ENCODE data around the gene LRRC53.

The LRRC53 gene, protein sequence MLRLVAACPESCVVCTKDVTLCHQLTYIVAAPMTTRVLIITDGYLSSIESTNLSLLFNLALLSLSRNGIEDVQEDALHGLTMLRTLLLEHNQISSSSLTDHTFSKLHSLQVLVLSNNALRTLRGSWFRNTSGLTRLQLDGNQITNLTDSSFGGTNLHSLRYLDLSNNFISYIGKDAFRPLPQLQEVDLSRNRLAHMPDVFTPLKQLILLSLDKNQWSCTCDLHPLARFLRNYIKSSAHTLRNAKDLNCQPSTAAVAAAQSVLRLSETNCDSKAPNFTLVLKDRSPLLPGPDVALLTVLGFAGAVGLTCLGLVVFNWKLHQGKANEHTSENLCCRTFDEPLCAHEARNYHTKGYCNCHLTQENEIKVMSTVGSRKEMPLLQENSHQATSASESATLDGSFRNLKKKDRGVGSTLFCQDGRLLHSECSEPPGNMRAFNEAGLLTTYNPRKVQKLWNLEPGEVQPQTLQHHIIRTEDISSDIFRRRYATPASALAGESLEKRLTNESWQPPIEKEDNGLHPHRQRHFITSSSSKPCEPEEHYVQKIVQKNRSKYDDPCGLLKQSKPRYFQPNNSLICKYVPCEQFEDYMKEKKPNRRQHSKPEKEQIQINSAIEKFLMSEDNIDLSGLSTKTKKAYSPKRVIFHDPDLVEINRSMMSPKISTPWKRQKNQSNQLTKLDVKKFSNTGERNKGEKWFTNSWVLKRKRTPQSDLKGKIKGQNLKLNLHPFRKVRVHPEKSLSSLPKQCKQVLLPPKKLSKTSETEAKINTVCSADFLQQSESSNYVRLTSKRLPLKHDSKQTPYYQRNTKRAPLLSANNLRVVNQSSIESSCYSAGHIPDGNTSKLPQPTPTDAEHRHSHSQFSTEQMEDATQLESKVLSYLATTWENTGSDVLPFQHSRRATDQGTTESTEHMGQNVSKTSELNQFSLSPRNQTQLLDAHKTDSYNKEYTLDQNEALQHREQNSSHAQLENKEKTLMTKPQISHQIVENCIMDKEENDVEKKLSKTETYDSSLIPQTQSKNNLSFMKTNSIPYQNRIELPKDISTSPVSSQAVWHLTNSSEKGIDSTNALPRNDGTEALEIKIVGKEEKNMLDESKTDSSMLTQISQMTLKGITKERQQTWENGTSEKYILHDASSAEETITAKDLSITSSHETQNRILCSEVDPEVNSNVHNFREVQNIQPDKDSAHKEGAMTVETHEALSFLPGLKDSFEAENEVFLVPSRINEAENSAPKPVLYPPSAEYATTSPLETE

DNA sequence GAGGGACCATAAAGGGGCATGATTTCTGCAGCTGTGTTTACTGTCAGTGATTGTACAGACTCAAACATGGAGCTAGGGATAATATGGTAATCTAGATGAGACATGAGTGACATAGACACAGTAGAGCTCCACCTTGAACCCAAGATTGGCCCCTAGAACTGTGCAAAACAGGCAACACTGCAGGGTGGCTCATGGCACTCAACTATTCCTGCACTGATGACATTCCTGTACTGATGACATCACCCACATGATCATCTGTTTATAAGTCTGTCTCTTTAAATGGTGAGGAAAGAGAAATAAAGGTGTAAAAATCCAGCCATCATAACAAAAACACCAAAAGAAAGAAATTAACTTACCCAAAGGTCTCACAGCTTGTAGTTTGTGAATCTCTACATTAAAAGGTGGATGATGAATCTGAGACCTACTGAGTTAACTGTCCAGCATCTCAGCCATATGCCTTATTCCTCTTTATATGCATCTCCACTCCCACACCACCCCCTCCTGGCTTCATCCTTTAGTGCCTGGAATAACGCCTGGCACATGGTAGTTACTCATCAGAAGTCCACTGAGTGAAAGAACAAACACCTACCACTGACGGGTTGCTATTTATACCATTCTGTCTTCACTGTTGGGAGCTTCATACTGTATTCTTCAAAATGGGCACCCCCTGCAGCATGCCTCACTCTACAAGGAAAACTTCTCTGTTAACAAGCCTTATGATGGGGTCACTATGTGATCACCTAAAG lies at the start of gene LRRC53:
Gene LRRC53, minus strand, starts transcription at position 442 of the 746 bp plus-strand sequence. CDS start 29,262 bp downstream, outside the sequence.
- no peak for DNase-seq (ENCODE audit: low read depth)

DNA sequence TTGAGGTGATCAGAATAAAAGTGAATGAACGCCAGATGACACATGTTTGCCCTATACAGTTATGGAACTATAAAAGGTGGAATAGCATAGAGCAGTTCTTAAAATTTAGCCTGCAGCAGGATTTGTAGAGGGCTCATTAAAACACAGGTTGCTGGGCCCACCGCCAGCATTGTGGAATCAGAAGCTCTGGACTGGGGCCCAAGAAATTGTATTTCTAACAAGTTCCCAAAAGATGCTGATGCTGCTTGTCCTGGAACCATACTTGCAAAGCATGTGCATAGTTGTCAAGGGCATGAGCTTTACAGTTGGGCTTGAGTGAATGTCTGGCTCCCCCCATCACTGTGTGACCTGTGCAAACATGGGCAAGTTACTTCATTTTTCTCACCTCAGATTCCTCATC lies 37.5 kb upstream of the LRRC53 start:
- DNase-seq (ENCODE audit: low read depth) = no peak

DNA sequence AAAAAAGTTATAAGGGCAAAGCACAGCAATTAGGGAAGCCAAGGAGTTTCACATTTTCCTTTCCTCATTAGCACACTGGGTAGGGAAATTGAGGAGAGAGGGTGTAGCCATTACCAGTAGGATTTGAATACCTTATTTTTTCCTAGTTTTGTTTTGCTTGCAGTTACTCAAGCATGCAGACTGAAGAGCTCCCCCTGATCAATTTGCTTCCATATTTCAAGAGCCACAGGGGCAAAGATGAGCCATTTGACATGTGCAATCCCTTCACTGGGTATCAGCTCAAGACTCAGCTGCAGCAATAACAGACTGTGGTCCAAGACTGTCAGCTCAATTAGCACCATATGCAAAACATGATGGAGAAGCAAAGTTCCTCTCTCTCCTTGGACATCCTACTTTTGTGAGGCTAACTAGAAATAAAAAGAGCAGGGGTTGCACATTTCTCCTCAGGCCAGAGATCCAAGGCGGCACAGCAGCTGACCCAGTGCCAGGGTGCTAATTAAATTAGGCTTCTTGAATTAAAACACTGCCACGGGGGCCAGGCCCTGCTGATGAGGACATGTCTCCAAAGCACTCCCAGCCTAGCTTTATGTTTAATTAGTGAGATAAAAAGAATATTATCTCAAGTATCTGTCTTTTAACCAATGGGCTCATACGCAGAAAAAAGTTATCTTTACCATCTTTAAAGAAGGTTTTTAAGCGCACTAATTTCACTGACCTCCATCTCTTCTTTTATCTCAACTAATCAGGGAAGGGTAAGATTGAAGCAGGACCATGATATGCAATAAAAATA lies 36.7 kb upstream of the LRRC53 start:
- DNase-seq (ENCODE audit: low read depth) = no peak

DNA sequence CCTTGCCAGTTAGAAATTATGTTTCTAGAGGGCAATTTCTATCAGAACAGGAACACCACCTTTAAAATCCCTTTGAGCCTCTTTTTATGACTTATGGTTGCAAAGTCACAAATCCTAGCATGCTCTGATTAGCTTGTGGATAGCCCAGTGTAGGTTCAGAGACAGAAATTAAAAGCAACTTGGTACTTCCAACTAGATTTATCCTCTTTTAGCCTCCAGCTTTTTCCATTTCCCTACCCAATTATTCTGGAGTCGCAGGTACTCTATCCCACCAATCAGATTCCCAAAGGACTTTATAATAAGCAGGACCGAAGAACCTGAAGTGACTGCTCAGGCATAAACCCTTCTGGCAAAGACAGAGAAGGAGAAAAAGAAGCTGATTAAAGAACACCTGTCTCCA lies 33.4 kb upstream of the LRRC53 start:
- no peak for DNase-seq (ENCODE audit: low read depth)

DNA sequence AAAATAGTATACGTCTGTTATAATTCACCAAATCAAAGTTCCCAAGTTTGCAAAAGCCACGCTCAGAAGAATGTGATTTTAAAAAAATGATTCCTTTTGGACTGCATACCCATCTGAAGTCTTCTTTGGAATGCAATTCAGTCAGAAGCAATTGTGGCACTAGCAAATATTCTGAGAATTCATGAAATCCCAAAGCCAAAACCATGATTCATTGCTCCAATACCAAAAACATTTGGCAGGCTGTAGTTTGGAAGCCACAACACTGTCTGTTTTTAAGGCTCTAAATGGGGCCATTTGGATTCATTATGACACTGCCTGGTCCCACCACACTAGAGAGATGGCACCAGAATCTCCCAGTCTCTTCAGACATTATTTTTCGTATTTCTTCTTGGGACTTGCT lies 21.8 kb upstream of the LRRC53 start:
- DNase-seq (ENCODE audit: low read depth) = no peak

DNA sequence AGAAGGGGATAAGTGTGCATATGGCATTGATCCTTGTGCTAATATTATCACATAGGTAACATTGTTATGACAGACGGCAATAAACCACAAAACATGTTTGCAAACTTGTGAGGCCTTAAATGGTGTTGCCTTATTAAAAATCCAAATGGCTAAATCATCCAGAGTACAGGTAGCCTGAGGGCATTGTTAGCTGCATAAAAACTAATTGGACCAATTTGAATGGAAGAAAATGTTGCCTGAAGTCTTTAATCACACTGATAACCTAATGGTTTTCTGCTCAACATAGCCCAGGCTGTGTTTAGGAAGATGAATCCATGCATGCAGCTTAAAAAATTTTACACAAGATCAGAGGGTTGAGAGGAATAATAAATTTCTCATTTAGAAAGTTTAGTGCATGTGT lies 19.4 kb upstream of the LRRC53 start:
- no peak for DNase-seq (ENCODE audit: low read depth)

DNA sequence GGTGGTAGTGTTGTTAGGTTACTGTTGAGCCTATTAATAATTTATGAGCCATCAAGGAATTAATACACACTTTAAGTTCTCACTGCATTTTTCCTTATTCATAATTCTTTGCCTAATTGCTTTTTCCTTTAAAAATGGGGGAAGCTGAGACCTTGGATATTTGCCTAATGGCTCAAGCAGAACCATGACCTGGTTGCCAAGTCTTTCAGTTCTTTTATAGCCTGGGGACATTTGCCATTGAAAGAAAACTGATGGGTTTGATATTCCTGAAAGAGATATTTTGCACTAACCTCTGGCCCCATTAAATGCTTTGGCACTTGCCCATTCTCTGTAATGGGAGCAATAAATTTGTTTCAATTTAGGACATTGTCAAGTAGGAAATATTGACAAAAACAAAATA lies 18.5 kb upstream of the LRRC53 start:
- no peak for DNase-seq (ENCODE audit: low read depth)

DNA sequence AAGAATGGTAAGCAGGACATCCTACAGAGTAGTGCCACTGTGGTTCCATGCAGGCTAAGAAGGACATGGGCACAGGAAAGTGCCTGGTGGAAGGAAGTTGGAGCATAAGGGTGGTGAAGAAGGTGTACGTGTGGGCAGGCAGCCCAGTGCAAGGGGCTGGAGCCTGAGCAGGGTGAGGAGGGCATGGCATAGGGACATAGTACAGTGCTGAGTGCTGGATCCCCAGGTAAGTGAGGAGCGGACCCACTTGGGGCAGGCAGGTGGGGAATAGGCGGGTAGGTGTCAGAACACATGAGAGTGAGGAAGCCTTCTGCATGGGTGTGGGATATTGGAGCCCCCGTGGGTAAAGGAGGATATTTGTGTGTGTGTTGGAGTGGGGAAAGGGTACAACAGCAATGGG lies 15.7 kb upstream of the LRRC53 start:
- DNase-seq (ENCODE audit: low read depth) = no peak

DNA sequence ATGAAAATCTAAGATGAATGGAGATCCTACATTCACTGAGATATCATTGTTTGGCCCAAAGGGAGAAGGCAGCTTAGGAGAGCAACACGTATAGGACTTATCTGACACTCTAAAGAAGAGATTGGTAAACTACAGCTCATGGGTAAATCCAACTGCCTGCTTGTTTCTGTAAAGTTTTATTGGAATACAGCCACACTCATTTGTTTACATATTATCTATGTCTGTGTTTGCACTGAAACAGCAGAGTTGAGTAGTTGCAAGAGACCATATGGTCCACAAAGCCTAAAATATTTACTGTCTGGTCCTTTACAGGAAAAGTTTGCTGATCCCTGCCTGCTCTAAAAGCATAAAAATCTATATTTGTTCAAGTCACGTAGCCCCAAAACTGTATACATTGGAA lies 14.3 kb upstream of the LRRC53 start:
- no peak for DNase-seq (ENCODE audit: low read depth)

DNA sequence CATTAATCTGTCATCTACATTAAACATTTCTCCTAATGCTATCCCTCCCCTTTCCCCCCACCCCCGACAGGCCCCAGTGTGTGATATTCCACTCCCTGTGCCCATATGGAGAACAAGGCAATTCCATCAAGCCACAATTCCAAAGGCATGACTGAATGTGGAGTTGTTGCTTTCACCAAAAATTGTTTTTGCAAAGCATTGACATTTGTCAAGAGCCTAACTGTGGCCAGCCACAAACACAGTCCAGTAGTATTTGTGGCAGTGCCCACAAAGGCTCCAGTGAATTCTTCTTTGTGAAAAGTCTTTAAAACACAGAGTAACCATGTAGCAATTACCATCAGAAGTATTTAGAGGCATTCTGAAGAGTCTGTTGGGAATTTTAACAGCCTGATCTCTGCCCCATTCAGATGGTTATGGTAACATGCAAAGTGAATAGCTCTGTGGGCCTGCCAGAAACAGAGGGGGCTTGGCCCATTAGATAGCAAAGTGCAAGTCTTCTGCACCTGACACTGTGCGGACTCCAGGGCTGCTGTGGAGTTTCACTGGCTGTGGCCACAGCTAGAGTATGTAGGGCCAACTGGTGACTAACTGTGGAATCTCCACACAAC lies 11.6 kb upstream of the LRRC53 start:
- no peak for DNase-seq (ENCODE audit: low read depth)

DNA sequence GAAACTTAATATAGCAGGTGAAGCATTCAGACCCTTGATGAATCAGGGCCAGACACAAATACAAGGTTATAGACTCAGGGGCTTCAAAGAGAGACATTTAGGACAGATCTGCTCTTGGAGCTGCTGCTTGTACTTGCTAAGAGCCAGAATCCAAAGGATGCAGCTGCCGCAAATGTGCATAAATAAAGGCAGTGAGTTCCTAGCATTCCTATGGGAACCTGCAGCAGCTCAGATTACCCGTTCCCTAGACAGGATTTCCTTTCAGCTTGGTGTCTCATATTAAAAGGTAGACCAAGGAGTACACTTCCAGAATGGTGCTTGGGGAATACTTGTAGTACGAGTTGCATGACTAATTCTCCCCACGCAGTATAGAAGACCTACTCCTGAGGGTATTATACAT lies 9.7 kb upstream of the LRRC53 start:
- DNase-seq (ENCODE audit: low read depth) = no peak

DNA sequence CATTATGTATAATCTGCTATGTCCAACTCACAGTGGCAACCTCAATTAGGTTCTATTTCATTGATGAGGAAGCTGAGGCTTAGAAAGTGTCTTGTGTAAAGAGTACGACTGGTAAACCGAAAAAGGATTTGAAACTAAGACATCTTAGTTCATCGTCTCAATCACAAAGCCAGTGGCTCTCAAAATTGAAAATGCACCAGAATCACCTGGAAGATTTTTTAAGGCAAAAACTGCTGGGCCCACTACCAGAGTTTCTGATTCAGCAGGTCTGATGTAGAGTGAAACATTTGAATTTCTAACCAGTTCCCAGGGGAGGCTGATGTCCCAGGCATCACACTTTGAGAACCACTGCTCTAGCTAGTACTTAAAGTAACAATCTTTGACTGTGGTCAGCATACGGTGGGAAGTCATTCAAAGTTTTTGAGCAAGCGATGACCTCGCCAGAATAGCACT lies 5.2 kb upstream of the LRRC53 start:
- no peak for DNase-seq (ENCODE audit: low read depth)

DNA sequence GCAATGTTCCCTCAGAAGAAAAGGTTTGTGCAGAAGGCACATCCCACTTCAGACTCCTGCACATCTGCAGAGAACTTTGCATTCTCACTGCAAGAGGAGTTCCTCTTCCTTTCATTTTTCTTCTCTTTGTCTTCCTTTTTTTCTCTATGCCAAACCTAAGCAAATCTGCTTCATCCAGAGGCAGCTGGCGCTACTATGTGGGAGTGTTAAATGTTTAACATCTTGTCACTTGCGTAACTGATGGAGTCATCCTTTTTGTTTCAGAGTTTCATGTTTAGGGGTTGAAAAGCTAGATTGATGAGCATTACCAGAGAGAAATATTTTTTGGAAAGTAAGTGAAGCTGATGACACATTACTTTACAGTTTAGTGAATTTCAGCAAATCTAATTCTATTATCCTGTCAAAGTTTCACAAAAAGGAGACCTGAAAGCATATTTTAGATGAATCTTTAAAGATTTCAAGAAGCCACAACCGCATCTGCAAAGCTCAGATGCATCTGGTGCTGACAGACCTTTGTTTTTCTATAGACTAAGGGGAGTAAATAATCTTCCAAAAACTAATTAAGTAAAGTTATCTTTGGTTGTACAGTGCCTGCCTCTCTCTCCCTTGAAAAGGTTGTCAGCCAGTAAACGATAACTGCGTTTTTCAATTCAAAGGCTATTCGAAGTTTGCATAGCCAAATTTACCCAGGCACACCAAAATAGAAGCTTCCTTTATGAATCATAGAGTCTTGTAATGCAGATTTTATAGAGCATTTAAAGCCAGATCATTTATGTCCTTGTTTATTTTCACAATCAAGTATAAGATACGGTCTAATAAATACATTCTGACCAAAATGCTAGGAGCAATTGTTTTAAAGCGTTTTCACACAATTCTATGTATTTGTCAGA lies 1.2 kb upstream of the LRRC53 start:
- DNase-seq (ENCODE audit: low read depth) = no peak

DNA sequence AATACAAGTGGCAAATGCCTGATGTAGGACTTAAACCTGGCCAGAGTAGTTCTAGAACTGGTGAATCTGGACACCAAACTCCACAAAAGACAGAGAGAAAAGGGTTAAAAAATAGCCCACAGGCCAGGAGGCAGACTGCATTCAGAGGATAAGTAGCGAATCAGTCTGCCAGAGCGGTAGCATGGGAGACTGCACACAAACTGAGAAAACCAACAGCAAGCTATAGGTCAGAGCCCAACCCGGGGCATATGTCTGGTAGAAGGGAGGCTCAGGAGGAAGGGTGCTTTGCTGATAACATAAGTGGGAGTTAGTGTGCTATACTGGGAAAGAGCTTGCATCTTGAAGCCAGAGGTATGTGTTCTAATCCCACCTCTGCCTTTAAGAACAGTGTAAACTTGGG lies 4.0 kb downstream of the LRRC53 start:
- DNase-seq (ENCODE audit: low read depth) = no peak

DNA sequence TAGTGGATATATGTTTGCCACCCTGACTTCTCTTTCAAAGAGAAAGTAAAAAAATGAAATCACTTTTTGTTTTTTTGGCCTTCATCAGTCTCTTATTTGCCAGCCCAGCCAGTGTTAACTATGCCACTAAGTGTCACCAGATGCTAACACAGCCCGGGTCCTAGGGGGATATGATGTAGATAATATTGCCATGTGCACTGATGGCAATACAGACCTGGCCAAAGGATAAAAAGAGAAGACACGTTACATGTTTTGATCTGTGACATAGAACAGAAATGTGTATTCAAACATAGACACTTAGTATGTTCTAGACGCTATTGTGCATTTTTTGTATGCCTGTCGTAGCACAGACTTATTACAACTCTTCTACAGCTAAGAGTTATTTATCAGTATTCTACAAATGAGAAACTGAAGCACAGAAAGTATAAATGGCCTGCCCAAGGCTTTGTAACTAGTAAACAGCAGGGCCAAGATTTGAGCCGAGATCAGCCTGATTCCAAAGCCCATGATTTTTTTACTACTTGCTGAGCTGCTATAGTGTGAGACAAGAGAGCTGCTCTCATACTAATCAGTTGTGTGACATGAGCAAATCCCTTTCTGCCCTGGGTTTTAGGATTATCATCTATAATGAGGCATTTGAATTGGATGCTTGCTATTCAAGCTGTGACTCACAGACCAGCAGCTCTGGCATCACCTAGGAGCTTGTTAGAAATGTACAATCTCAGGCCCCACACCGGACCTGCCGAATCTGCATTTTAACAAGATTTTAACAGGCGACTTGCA lies 6.3 kb downstream of the LRRC53 start:
- DNase-seq (ENCODE audit: low read depth) = no peak

DNA sequence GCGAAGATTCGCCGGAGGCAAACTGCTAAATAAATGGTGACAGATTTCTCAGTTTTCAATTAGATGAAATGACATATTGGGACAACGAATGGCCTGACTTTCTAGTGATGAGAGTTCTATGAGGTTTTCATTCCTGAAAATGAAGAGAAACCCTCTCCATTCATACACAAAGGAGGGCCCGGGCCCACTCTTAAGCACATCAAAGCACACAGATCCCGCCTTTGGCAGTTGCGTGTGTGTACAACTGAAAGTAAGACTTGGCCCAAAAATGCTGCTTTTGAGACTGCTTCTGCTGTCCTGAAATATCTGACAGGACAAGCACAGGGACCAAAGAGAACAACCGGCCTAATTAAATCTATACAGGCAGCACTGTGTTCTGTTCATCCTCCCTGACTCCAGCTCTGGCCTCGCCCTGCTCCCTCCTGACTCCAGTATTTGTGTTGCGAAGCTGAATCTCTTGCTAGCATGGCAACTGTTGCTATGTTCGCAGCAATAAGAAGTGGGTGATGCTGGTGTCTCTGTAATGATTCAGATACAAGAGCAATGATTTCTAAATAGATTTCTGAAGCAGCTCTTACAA lies 7.4 kb downstream of the LRRC53 start:
- DNase-seq (ENCODE audit: low read depth) = no peak

DNA sequence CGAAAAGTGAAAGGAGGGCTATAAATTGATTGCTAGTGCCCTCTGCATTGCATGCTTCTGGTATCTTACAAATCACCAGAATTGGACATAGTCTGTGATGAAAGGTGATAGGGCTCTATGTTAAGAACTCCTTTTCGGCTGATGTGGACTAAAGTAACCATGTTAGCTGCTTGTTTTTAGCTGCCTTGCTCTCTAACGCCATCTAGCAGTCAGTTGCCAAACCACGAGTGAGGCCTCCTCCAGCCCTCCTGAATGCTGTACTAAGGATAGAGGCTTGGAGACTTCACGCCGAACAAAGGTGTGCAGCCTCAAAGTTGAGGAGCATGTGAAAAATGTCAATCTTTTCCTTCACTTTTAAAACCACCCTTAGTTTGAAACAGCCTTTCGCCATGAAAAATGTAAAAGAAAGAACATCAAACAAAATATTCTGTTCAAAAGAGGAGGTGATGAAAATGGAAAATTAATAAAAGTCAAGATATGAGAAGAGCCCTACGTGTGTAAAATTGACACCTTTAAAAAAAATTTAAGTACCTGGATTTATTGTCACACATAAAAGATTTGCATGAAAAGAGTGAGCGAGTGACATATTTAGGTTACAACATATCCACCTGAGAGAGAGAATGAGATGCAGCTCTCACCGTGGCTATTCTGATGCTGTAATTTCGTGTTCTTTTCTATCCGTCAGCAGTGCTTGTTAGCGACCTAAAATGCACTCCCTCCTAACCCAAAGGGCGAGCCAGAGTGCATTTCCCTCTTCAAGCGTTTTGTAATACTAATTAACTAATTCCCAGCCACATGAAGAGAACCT lies 8.1 kb downstream of the LRRC53 start:
- no peak for DNase-seq (ENCODE audit: low read depth)

All from activated gamma-delta T cell treated with anti-CD3 and anti-CD28 coated beads, Interleukin-2, amount 50 U/mL, for 16 hours (primary cell).